HepG2 (cell line): Measurements from ENCODE around the gene YWHAH. TPM values are rescaled to one million over a fixed set of nuclear protein-coding genes. Genes with fewer than 3 reads are reported as not detected.

ENCODE experiments used
- ATAC-seq: fragments of 200-7000 bp; cut with Tn5 transposase; 3 replicates; pipeline ENCODE4 v1.9.1; 2020; ENCODE audit warnings: mild to moderate bottlenecking, moderate library complexity
- BruUV-seq: library from RNA; stranded (reverse); fragments of 400-500 nt; replicated peaks from 2 replicates; lab custom pipeline; 2021; lab: Mats Ljungman, UMichigan
- CTCF ChIA-PET: fragments of 300-600 bp; formaldehyde crosslinking; extraction: SDS; loops from one replicate; lab custom pipeline; 2021; ENCODE audit warnings: low total read pairs, inconsistent platforms, low intra/inter-chr PET ratio; lab: Yijun Ruan, JAX
- POLR2A ChIA-PET: fragments of 350-600 bp; sonication (Branson Sonifier 250); formaldehyde crosslinking; loops from one replicate; lab custom pipeline; 2020; ENCODE audit warnings: antibody characterized with exemption, inconsistent platforms; lab: Yijun Ruan, JAX
- DNase-seq: peaks from one replicate; pipeline ENCODE4 v3.0.0-alpha.2; 2015; ENCODE audit warnings: low spot score
- FAIRE-seq: peaks from 3 replicates; lab custom pipeline; 2011; peaks lifted over from hg19 to GRCh38; lab: Jason Lieb, UNC
- H2AFZ ChIP-seq: one replicate; pipeline ENCODE4 v1.6.1; 2011; ENCODE audit warnings: low read length, inconsistent platforms
- H3K27ac ChIP-seq: fragments of 300-600 bp; 3 replicates; pipeline ENCODE4 v1.8.0; 2011; ENCODE audit warnings: mixed run types, mild to moderate bottlenecking, mixed read lengths, low read length, inconsistent platforms; ENCODE audit not compliant: insufficient read depth; ENCODE audit errors: extremely low read length
- H3K27me3 ChIP-seq, 2 experiments: fragments of 200-600 bp in 1 of 2; 2 replicates in 1 of 2; 3 replicates in 1 of 2; pipeline versions ENCODE4 v1.6.0 to v1.8.0; 2011; ENCODE audit warnings: low read length in 2 of 2, mild to moderate bottlenecking in 2 of 2, moderate library complexity in 2 of 2, inconsistent platforms in 1 of 2; ENCODE audit not compliant: insufficient read depth in 2 of 2, control insufficient read depth in 1 of 2
- H3K36me3 ChIP-seq, 2 experiments: fragments of 200-600 bp in 1 of 2; replicated peaks in 1 of 2; 2 replicates in 1 of 2; 3 replicates in 1 of 2; pipeline versions ENCODE4 v1.5.1 to v1.8.0; 2011; ENCODE audit warnings: low read length in 2 of 2, inconsistent platforms in 1 of 2; ENCODE audit not compliant: insufficient read depth in 2 of 2, control insufficient read depth in 1 of 2
- H3K4me1 ChIP-seq: 2 replicates; pipeline ENCODE4 v1.5.1; 2012; ENCODE audit warnings: low read length, inconsistent platforms; ENCODE audit not compliant: insufficient read depth
- H3K4me2 ChIP-seq: 2 replicates; pipeline ENCODE4 v1.6.0; 2011; ENCODE audit warnings: low read depth, low read length, inconsistent platforms
- H3K4me3 ChIP-seq, 3 experiments: fragments of 200-600 bp in 1 of 3; sonication (generic), shearing (Covaris generic) in 1 of 3; replicated peaks in 1 of 3; 2 replicates each; pipeline ENCODE4 v1.5.1; 2011 to 2016; ENCODE audit warnings: low read length in 3 of 3, inconsistent platforms in 2 of 3, low read depth in 2 of 3, mild to moderate bottlenecking in 2 of 3, control low read depth in 1 of 3, mixed read lengths in 1 of 3; ENCODE audit not compliant: insufficient read depth in 1 of 3
- H3K79me2 ChIP-seq: one replicate; pipeline ENCODE4 v1.6.1; 2011; ENCODE audit warnings: low read length, inconsistent platforms; ENCODE audit not compliant: insufficient read depth
- H3K9ac ChIP-seq: 2 replicates; pipeline ENCODE4 v1.6.0; 2011; ENCODE audit warnings: mild to moderate bottlenecking, low read depth, low read length, inconsistent platforms; ENCODE audit not compliant: insufficient read depth
- H3K9me3 ChIP-seq: 2 replicates; pipeline ENCODE4 v1.5.1; 2012; ENCODE audit warnings: mild to moderate bottlenecking, low read length
- H4K20me1 ChIP-seq: 2 replicates; pipeline ENCODE4 v1.6.0; 2011; ENCODE audit warnings: inconsistent platforms, mild to moderate bottlenecking, low read length, moderate library complexity; ENCODE audit not compliant: insufficient read depth
- DRAP1 ChIP-seq: IDR thresholded peaks from 2 replicates; pipeline ENCODE4 v1.6.1; 2016; ENCODE audit warnings: missing genetic modification reagents, missing compliant biosample characterization
- EED ChIP-seq: sonication (generic); formaldehyde crosslinking; IDR thresholded peaks from 2 replicates; pipeline ENCODE4 v1.5.0; 2020; ENCODE audit warnings: mild to moderate bottlenecking, missing genetic modification reagents
- ETV5 ChIP-seq: IDR thresholded peaks from 2 replicates; pipeline ENCODE4 v1.6.1; 2018; ENCODE audit warnings: missing biosample characterization, missing genetic modification reagents, inconsistent platforms, borderline replicate concordance
- LBX2 ChIP-seq: sonication (generic); formaldehyde crosslinking; IDR thresholded peaks from 2 replicates; pipeline ENCODE4 v1.5.0; 2020; ENCODE audit warnings: missing genetic modification reagents, mild to moderate bottlenecking, borderline replicate concordance
- ZNF207 ChIP-seq: fragments of 450-650 bp; IDR thresholded peaks from 2 replicates; pipeline ENCODE4 v1.6.1; 2016; ENCODE audit warnings: antibody characterized with exemption, borderline replicate concordance
- ZNF496 ChIP-seq: sonication (generic); formaldehyde crosslinking; IDR thresholded peaks from 2 replicates; pipeline ENCODE4 v1.8.1; 2023; ENCODE audit warnings: mild to moderate bottlenecking, moderate library complexity, missing genetic modification reagents; ENCODE audit not compliant: insufficient replicate concordance
- ZNF614 ChIP-seq: IDR thresholded peaks from 2 replicates; pipeline ENCODE4 v1.6.1; 2018; ENCODE audit warnings: missing biosample characterization, missing genetic modification reagents, inconsistent platforms, borderline replicate concordance
- ZNF773 ChIP-seq: sonication (generic); formaldehyde crosslinking; IDR thresholded peaks from 2 replicates; pipeline ENCODE4 v1.4.0; 2020; ENCODE audit warnings: missing genetic modification reagents, borderline replicate concordance
- WGBS: methylation state at CpG from one replicate; pipeline ENCODE4 v1.1.6; 2017; ENCODE audit warnings: low lambda C conversion rate; 5-methylcytosine and 5-hydroxymethylcytosine counted together
- in situ Hi-C: cut with HindIII; loops from 2 replicates; pipeline ENCODE4 v1.10.0; 2017; ENCODE audit warnings: low pct_unique_long_range_greater_than_20kb; ENCODE audit not compliant: extremely low pct_ligation_motif_present
- intact Hi-C: fragments of 100-400 bp; cut with micrococcal nuclease; formaldehyde crosslinking; loops from one replicate; pipeline ENCODE4 v1.10.0; 2022; ENCODE audit not compliant: unreplicated experiment
- polyA plus RNA-seq, 8 experiments: library from polyadenylated mRNA; depleted of rRNA in 3 of 8; stranded (reverse) in 7 of 8; unstranded in 1 of 8; fragments of >200 nt; fragmentation: Illumina TruSeq in 4 of 8; extraction: Trizol in 4 of 8; gene quantifications; 2 replicates each; pipeline versions ENCODE4 v1.2.1 to v1.2.3, GENCODE V29; 2011 to 2016; ENCODE audit warnings: low read depth in 4 of 8, missing spikeins in 1 of 8, mixed read lengths in 1 of 8; ENCODE audit not compliant: insufficient read depth in 1 of 8
- total RNA-seq, 5 experiments: library from RNA; depleted of rRNA; stranded (reverse); fragments of >200 nt; fragmentation: Illumina TruSeq; extraction: Trizol; gene quantifications; 2 replicates each; pipeline ENCODE4 v1.2.3, GENCODE V29; 2016; ENCODE audit warnings: low read depth in 1 of 5
- TF ChIP-seq, protein P1 (sequence below): sonication (generic); formaldehyde crosslinking; IDR thresholded peaks from 2 replicates; pipeline ENCODE4 v1.9.0; 2021; ENCODE audit warnings: missing genetic modification reagents, borderline replicate concordance
- TF ChIP-seq, protein P2 (sequence below): IDR thresholded peaks from 2 replicates; pipeline ENCODE4 v1.6.1; 2016; ENCODE audit warnings: low read depth, missing genetic modification reagents, missing compliant biosample characterization

Gene YWHAH
- total and polyA plus RNA-seq, 2 of the 13 experiments (the other 11 are each of a cell fraction or from before 2014, with no cell fraction given): 35.6 to 92.7 TPM

GRCh38 chr22:31987218-31987617 lies 42.9 kb downstream of the YWHAH start (continued):
- no peak for TF ChIP-seq DRAP1 (CRISPR knock-in tag)
- no peak for TF ChIP-seq ZNF773 (CRISPR knock-in tag)
- TF ChIP-seq EED: no peak
- TF ChIP-seq ZNF614 (CRISPR knock-in tag): no peak
- TF ChIP-seq LBX2 (CRISPR knock-in tag): no peak

DNA sequence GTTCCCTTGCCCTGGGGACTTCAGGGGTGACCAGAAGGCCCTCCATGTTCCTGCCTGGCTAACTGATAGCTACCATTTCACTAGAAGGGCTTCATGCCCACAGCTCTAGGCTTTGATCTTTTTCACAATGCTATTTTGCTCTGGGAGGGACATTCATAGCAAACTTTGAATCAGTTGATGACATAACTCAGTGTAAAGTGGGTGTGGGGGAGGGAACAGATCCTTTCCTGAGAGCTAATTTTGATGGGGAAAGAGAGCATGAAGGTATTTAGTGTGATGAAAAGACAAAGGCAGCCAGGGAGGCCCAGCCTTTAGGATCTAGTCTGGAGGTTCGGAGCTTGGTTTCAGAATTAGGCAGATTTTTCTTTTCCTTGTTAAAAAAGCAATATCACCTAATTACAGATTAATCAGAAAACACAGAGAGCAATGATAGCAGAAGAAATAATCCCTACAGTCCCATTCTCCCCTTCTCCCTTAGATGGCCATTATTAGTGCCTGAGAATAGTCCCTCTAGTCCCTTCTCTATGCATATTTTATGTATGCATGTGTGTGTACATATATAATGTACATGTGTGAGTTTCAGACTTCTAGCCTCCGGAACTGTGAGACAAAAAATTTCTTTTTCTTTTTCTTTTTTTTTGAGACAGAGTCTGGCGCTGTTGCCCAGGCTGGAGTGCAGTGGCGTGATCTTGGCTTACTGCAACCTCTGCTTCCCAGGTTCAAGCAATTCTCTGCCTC lies 46.9 kb downstream of the YWHAH start:
- no peak overlapping the region for H3K4me2 ChIP-seq
- DNase-seq (no peak), ATAC-seq (no peak), FAIRE-seq (no peak)
- no peaks in the 10 kb centered on the region for H3K9me3 ChIP-seq
- BruUV-seq: no TSS peak
- no peak overlapping the region for H2AFZ ChIP-seq
- H3K27me3 ChIP-seq: peaks cover 1 to 9% of the 10 kb centered on the region in 2 experiments; a peak in 2 of 5 replicates
- intact Hi-C loops: no loop called here
- no peak overlapping the region for H3K27ac ChIP-seq
- no peaks in the 10 kb centered on the region for H3K4me1 ChIP-seq
- no peaks in the 10 kb centered on the region for H3K79me2 ChIP-seq
- H4K20me1 ChIP-seq: no peaks in the 10 kb centered on the region
- ChIA-PET CTCF (no interaction called here), POLR2A (no interaction called here)
- in situ Hi-C loops: no loop called here
- H3K4me3 ChIP-seq: no peak overlapping the region
- H3K9ac ChIP-seq: no peak overlapping the region
- 52% methylated on average over 4 of the region's 4 CpGs for WGBS
- no peaks in the 10 kb centered on the region for H3K36me3 ChIP-seq
- no peak for TF ChIP-seq ZNF496 (CRISPR knock-in tag)
- TF ChIP-seq, protein P1, sequence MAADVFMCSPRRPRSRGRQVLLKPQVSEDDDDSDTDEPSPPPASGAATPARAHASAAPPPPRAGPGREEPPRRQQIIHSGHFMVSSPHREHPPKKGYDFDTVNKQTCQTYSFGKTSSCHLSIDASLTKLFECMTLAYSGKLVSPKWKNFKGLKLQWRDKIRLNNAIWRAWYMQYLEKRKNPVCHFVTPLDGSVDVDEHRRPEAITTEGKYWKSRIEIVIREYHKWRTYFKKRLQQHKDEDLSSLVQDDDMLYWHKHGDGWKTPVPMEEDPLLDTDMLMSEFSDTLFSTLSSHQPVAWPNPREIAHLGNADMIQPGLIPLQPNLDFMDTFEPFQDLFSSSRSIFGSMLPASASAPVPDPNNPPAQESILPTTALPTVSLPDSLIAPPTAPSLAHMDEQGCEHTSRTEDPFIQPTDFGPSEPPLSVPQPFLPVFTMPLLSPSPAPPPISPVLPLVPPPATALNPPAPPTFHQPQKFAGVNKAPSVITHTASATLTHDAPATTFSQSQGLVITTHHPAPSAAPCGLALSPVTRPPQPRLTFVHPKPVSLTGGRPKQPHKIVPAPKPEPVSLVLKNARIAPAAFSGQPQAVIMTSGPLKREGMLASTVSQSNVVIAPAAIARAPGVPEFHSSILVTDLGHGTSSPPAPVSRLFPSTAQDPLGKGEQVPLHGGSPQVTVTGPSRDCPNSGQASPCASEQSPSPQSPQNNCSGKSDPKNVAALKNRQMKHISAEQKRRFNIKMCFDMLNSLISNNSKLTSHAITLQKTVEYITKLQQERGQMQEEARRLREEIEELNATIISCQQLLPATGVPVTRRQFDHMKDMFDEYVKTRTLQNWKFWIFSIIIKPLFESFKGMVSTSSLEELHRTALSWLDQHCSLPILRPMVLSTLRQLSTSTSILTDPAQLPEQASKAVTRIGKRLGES (CRISPR knock-in tag): no peak
- TF ChIP-seq ZNF207: no peak
- TF ChIP-seq, protein P2, sequence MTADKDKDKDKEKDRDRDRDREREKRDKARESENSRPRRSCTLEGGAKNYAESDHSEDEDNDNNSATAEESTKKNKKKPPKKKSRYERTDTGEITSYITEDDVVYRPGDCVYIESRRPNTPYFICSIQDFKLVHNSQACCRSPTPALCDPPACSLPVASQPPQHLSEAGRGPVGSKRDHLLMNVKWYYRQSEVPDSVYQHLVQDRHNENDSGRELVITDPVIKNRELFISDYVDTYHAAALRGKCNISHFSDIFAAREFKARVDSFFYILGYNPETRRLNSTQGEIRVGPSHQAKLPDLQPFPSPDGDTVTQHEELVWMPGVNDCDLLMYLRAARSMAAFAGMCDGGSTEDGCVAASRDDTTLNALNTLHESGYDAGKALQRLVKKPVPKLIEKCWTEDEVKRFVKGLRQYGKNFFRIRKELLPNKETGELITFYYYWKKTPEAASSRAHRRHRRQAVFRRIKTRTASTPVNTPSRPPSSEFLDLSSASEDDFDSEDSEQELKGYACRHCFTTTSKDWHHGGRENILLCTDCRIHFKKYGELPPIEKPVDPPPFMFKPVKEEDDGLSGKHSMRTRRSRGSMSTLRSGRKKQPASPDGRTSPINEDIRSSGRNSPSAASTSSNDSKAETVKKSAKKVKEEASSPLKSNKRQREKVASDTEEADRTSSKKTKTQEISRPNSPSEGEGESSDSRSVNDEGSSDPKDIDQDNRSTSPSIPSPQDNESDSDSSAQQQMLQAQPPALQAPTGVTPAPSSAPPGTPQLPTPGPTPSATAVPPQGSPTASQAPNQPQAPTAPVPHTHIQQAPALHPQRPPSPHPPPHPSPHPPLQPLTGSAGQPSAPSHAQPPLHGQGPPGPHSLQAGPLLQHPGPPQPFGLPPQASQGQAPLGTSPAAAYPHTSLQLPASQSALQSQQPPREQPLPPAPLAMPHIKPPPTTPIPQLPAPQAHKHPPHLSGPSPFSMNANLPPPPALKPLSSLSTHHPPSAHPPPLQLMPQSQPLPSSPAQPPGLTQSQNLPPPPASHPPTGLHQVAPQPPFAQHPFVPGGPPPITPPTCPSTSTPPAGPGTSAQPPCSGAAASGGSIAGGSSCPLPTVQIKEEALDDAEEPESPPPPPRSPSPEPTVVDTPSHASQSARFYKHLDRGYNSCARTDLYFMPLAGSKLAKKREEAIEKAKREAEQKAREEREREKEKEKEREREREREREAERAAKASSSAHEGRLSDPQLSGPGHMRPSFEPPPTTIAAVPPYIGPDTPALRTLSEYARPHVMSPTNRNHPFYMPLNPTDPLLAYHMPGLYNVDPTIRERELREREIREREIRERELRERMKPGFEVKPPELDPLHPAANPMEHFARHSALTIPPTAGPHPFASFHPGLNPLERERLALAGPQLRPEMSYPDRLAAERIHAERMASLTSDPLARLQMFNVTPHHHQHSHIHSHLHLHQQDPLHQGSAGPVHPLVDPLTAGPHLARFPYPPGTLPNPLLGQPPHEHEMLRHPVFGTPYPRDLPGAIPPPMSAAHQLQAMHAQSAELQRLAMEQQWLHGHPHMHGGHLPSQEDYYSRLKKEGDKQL (CRISPR knock-in tag): no peak
- no peak for TF ChIP-seq DRAP1 (CRISPR knock-in tag)
- no peak for TF ChIP-seq ETV5 (CRISPR knock-in tag)
